ENCODE data around the gene GAK.

Gene GAK

GRCh38 chr4:831483-831805 is 100.7 kb downstream of the GAK start:
- no peak for TF ChIP-seq CTCF (IDR thresholded peaks at IDR 0.05; ENCODE audit: extremely low read depth, insufficient read depth, missing control alignments)
- in situ Hi-C loops (cut with MboI; ENCODE audit: low pct_unique_long_range_greater_than_20kb, low sequenced_read_pairs, unreplicated experiment): no loop called here
- DNase-seq (ENCODE audit: low spot score): no peak

- in situ Hi-C loops (cut with MboI; ENCODE audit: low pct_unique_long_range_greater_than_20kb, low sequenced_read_pairs, unreplicated experiment): no loop called here
- no peak for TF ChIP-seq CTCF (IDR thresholded peaks at IDR 0.05; ENCODE audit: extremely low read depth, insufficient read depth, missing control alignments)
- no peak for DNase-seq (ENCODE audit: low spot score)
Observed at GRCh38 chr4:830601-831482, 101.3 kb downstream of the GAK start.

GRCh38 chr4:829761-830600 is 102.1 kb downstream of the GAK start:
- TF ChIP-seq CTCF (IDR thresholded peaks at IDR 0.05; ENCODE audit: extremely low read depth, insufficient read depth, missing control alignments): no peak
- in situ Hi-C loops (cut with MboI; ENCODE audit: low pct_unique_long_range_greater_than_20kb, low sequenced_read_pairs, unreplicated experiment): no loop called here
- DNase-seq (ENCODE audit: low spot score): no peak

GRCh38 chr4:829291-829690 is 102.8 kb downstream of the GAK start:
- in situ Hi-C loops (cut with MboI; ENCODE audit: low pct_unique_long_range_greater_than_20kb, low sequenced_read_pairs, unreplicated experiment): no loop called here
- DNase-seq (ENCODE audit: low spot score): no peak

GRCh38 chr4:828641-829271 is 103.4 kb downstream of the GAK start:
- DNase-seq (ENCODE audit: low spot score): no peak
- in situ Hi-C loops (cut with MboI; ENCODE audit: low pct_unique_long_range_greater_than_20kb, low sequenced_read_pairs, unreplicated experiment): no loop called here
- TF ChIP-seq CTCF (IDR thresholded peaks at IDR 0.05; ENCODE audit: extremely low read depth, insufficient read depth, missing control alignments): no peak

More at GRCh38 chr4:829291-829690, 102.8 kb downstream of the GAK start:
- no peak for TF ChIP-seq CTCF (IDR thresholded peaks at IDR 0.05; ENCODE audit: extremely low read depth, insufficient read depth, missing control alignments)

Data from GM13977 (cell line).